ENCODE measurements around the gene CATSPER1.

- TF ChIP-seq REST (IDR thresholded peaks at IDR 0.05; ENCODE audit: insufficient read depth in 1 of 2, low read depth in 2 of 2, low read length in 1 of 2) (no peak), POLR2AphosphoS5 (IDR thresholded peaks at IDR 0.05; ENCODE audit: low read depth, low read length) (no peak), SIN3A (IDR thresholded peaks at IDR 0.05; ENCODE audit: borderline replicate concordance, insufficient read depth, low read depth, low read length) (no peak)
- TF ChIP-seq, protein P1, sequence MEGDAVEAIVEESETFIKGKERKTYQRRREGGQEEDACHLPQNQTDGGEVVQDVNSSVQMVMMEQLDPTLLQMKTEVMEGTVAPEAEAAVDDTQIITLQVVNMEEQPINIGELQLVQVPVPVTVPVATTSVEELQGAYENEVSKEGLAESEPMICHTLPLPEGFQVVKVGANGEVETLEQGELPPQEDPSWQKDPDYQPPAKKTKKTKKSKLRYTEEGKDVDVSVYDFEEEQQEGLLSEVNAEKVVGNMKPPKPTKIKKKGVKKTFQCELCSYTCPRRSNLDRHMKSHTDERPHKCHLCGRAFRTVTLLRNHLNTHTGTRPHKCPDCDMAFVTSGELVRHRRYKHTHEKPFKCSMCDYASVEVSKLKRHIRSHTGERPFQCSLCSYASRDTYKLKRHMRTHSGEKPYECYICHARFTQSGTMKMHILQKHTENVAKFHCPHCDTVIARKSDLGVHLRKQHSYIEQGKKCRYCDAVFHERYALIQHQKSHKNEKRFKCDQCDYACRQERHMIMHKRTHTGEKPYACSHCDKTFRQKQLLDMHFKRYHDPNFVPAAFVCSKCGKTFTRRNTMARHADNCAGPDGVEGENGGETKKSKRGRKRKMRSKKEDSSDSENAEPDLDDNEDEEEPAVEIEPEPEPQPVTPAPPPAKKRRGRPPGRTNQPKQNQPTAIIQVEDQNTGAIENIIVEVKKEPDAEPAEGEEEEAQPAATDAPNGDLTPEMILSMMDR (IDR thresholded peaks at IDR 0.05), result no peak
Measured at GRCh38 chr11:66042996-66043906, 17.0 kb upstream of the CATSPER1 start.

Measured in Panc1 (cell line).